GM12878 (cell line): ENCODE measurements around the gene DNAH2.

Source experiments
- EZH2 ChIP-seq: IDR thresholded peaks from 2 replicates; pipeline ENCODE4 v1.6.1; 2012; ENCODE audit warnings: low read depth, mild to moderate bottlenecking, control low read depth, inconsistent platforms, low read length, borderline replicate concordance; ENCODE audit not compliant: control insufficient read depth
- NFYB ChIP-seq: IDR thresholded peaks from 2 replicates; pipeline ENCODE4 v1.6.1; 2011; ENCODE audit warnings: low read depth, mild to moderate bottlenecking, low read length, improper control_type of control experiment, moderate library complexity; ENCODE audit not compliant: insufficient read depth
- NRF1 ChIP-seq: conservative IDR thresholded peaks from 2 replicates; pipeline ENCODE4 v1.6.1; 2011; ENCODE audit warnings: mild to moderate bottlenecking, low read depth, low read length, improper control_type of control experiment
- RCOR1 ChIP-seq: conservative IDR thresholded peaks from 2 replicates; pipeline ENCODE4 v1.6.1; 2012; ENCODE audit warnings: low read depth, low read length, improper control_type of control experiment
- YY1 ChIP-seq: IDR thresholded peaks from 2 replicates; pipeline ENCODE4 v1.6.1; 2011; ENCODE audit warnings: low read depth, mild to moderate bottlenecking, low read length
- TF ChIP-seq, protein P1 (sequence below), 3 experiments: IDR thresholded peaks in 2 of 3; conservative IDR thresholded peaks in 1 of 3; 2 replicates each; pipeline ENCODE4 v1.5.1; 2011; ENCODE audit warnings: low read depth in 3 of 3, low read length in 3 of 3, mild to moderate bottlenecking in 3 of 3, control low read depth in 2 of 3, moderate library complexity in 2 of 3, inconsistent platforms in 1 of 3, mixed read lengths in 1 of 3; ENCODE audit not compliant: control insufficient read depth in 2 of 3, insufficient read depth in 1 of 3; ENCODE audit errors: extremely low read depth in 1 of 3
- TF ChIP-seq, protein P2 (sequence below): IDR thresholded peaks from 2 replicates; pipeline ENCODE4 v1.6.1; 2012; ENCODE audit warnings: low read length, inconsistent platforms

DNA sequence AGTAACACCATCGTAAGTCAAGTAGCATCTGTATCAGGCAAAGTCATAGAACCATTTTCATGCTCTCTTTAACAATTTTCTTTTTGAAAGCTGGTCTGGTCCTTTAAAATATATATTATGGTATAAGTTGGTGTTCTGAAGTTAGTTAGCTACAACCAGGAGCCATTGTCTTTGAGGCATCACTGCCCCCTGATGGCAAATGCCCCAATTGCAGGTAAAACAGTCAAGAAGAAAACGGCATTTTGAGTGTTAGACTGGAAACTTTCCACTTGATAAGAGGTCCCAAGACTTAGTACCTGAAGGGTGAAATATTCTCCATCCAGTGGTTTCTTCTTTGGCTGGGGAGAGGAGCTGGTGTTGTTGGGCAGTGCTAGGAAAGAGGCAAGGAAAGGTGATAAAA is 44.3 kb upstream of the DNAH2 start:
- TF ChIP-seq NRF1 (no peak), RCOR1 (no peak), NFYB (no peak), EZH2 (no peak), YY1 (no peak)
- TF ChIP-seq, protein P1, sequence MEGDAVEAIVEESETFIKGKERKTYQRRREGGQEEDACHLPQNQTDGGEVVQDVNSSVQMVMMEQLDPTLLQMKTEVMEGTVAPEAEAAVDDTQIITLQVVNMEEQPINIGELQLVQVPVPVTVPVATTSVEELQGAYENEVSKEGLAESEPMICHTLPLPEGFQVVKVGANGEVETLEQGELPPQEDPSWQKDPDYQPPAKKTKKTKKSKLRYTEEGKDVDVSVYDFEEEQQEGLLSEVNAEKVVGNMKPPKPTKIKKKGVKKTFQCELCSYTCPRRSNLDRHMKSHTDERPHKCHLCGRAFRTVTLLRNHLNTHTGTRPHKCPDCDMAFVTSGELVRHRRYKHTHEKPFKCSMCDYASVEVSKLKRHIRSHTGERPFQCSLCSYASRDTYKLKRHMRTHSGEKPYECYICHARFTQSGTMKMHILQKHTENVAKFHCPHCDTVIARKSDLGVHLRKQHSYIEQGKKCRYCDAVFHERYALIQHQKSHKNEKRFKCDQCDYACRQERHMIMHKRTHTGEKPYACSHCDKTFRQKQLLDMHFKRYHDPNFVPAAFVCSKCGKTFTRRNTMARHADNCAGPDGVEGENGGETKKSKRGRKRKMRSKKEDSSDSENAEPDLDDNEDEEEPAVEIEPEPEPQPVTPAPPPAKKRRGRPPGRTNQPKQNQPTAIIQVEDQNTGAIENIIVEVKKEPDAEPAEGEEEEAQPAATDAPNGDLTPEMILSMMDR (IDR thresholded peaks at IDR 0.05 in 2 of 3, conservative IDR thresholded peaks at IDR 0.05 in 1 of 3; ENCODE audit: control insufficient read depth in 2 of 3, extremely low read depth in 1 of 3, insufficient read depth in 1 of 3, low read depth in 3 of 3, low read length in 3 of 3), result peak; percentile 5 to 52 (median 38); a peak in 4 of 6 replicates
- TF ChIP-seq, protein P2, sequence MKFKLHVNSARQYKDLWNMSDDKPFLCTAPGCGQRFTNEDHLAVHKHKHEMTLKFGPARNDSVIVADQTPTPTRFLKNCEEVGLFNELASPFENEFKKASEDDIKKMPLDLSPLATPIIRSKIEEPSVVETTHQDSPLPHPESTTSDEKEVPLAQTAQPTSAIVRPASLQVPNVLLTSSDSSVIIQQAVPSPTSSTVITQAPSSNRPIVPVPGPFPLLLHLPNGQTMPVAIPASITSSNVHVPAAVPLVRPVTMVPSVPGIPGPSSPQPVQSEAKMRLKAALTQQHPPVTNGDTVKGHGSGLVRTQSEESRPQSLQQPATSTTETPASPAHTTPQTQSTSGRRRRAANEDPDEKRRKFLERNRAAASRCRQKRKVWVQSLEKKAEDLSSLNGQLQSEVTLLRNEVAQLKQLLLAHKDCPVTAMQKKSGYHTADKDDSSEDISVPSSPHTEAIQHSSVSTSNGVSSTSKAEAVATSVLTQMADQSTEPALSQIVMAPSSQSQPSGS, result no peak
